ENCODE results near the gene CYP2U1. TPM values are rescaled to one million over a fixed set of nuclear protein-coding genes. Genes with fewer than 3 reads are reported as not detected.
A peak's percentile ranks its signal among the peaks of the same experiment; 100 is the strongest.

The CYP2U1 gene
- 0.30 TPM for polyA plus RNA-seq (2012; ENCODE audit: insufficient read length, low read depth)

GRCh38 chr4:107930821-107931774 lies at the start of gene CYP2U1:
Gene CYP2U1, plus strand, starts transcription at chr4:107931549. Its CDS starts 95 bp downstream, at chr4:107931644.
- no peak for TF ChIP-seq FOXP2 (optimal IDR thresholded peaks at IDR 0.05; ENCODE audit: borderline replicate concordance, extremely low read depth, extremely low read length, insufficient read depth)
- TF ChIP-seq SIN3A (IDR thresholded peaks at IDR 0.05; ENCODE audit: borderline replicate concordance, insufficient read depth, low read length) = no peak
- peak; percentile 62; the same call in 1 of the 2 replicates for TF ChIP-seq TAF1 (IDR thresholded peaks at IDR 0.05; ENCODE audit: borderline replicate concordance, insufficient read depth, low read length)
- peak; percentile 40; the same call in 1 of the 2 replicates for TF ChIP-seq POLR2AphosphoS5 (IDR thresholded peaks at IDR 0.05; ENCODE audit: low read depth, low read length)

GRCh38 chr4:107885865-107886264 lies 45.5 kb upstream of the CYP2U1 start:
- no peak for TF ChIP-seq TAF1 (IDR thresholded peaks at IDR 0.05; ENCODE audit: borderline replicate concordance, insufficient read depth, low read length)
- no peak for TF ChIP-seq POLR2AphosphoS5 (IDR thresholded peaks at IDR 0.05; ENCODE audit: low read depth, low read length)
- no peak for TF ChIP-seq SIN3A (IDR thresholded peaks at IDR 0.05; ENCODE audit: borderline replicate concordance, insufficient read depth, low read length)
- no peak for TF ChIP-seq REST (IDR thresholded peaks at IDR 0.05; ENCODE audit: insufficient read depth in 1 of 2, low read depth in 2 of 2, low read length in 2 of 2)
- no peak for TF ChIP-seq FOXP2 (optimal IDR thresholded peaks at IDR 0.05; ENCODE audit: borderline replicate concordance, extremely low read depth, extremely low read length, insufficient read depth)

- no peak for TF ChIP-seq TAF1 (IDR thresholded peaks at IDR 0.05; ENCODE audit: borderline replicate concordance, insufficient read depth, low read length)
- TF ChIP-seq FOXP2 (optimal IDR thresholded peaks at IDR 0.05; ENCODE audit: borderline replicate concordance, extremely low read depth, extremely low read length, insufficient read depth) = no peak
- no peak for TF ChIP-seq SIN3A (IDR thresholded peaks at IDR 0.05; ENCODE audit: borderline replicate concordance, insufficient read depth, low read length)
- TF ChIP-seq POLR2AphosphoS5 (IDR thresholded peaks at IDR 0.05; ENCODE audit: low read depth, low read length) = no peak
- TF ChIP-seq REST (IDR thresholded peaks at IDR 0.05; ENCODE audit: insufficient read depth in 1 of 2, low read depth in 2 of 2, low read length in 2 of 2) = no peak
Observed at GRCh38 chr4:107888237-107888636, 43.1 kb upstream of the CYP2U1 start.

- TF ChIP-seq REST (IDR thresholded peaks at IDR 0.05; ENCODE audit: insufficient read depth in 1 of 2, low read depth in 2 of 2, low read length in 2 of 2) (no peak), TAF1 (IDR thresholded peaks at IDR 0.05; ENCODE audit: borderline replicate concordance, insufficient read depth, low read length) (no peak), FOXP2 (optimal IDR thresholded peaks at IDR 0.05; ENCODE audit: borderline replicate concordance, extremely low read depth, extremely low read length, insufficient read depth) (no peak), SIN3A (IDR thresholded peaks at IDR 0.05; ENCODE audit: borderline replicate concordance, insufficient read depth, low read length) (no peak), POLR2AphosphoS5 (IDR thresholded peaks at IDR 0.05; ENCODE audit: low read depth, low read length) (no peak)
Observed at GRCh38 chr4:107890779-107891178, 40.6 kb upstream of the CYP2U1 start.

- no peak for TF ChIP-seq SIN3A (IDR thresholded peaks at IDR 0.05; ENCODE audit: borderline replicate concordance, insufficient read depth, low read length)
- no peak for TF ChIP-seq REST (IDR thresholded peaks at IDR 0.05; ENCODE audit: insufficient read depth in 1 of 2, low read depth in 2 of 2, low read length in 2 of 2)
- TF ChIP-seq TAF1 (IDR thresholded peaks at IDR 0.05; ENCODE audit: borderline replicate concordance, insufficient read depth, low read length) = no peak
- no peak for TF ChIP-seq FOXP2 (optimal IDR thresholded peaks at IDR 0.05; ENCODE audit: borderline replicate concordance, extremely low read depth, extremely low read length, insufficient read depth)
- no peak for TF ChIP-seq POLR2AphosphoS5 (IDR thresholded peaks at IDR 0.05; ENCODE audit: low read depth, low read length)
Observed at GRCh38 chr4:107891299-107891698, 40.0 kb upstream of the CYP2U1 start.
